IMR-90 (cell line): ENCODE data around the gene SYNM. TPM values are rescaled to one million over a fixed set of nuclear protein-coding genes. Genes with fewer than 3 reads are reported as not detected.

Experiments used
- ATAC-seq: fragments of 200-7000 bp; cut with Tn5 transposase; 2 replicates; pipeline ENCODE4 v1.9.1; 2020; ENCODE audit warnings: low read depth, mild to moderate bottlenecking, moderate library complexity
- BruUV-seq: library from RNA; stranded (reverse); fragments of 400-500 nt; replicated peaks from 2 replicates; lab custom pipeline; 2021; lab: Mats Ljungman, UMichigan
- CTCF ChIA-PET: fragments of 300-600 bp; formaldehyde crosslinking; extraction: SDS; loops from one replicate; lab custom pipeline; 2021; ENCODE audit warnings: antibody characterized with exemption; lab: Yijun Ruan, JAX
- POLR2A ChIA-PET: fragments of 300-600 bp; sonication (Branson Sonifier 250); formaldehyde crosslinking; loops from one replicate; lab custom pipeline; 2022; ENCODE audit warnings: antibody characterized with exemption; ENCODE audit not compliant: unreplicated experiment; lab: Charles Lee
- DNase-seq: peaks from one replicate; pipeline ENCODE4 v3.0.0; 2013
- H2AFZ ChIP-seq: replicated peaks from 2 replicates; pipeline ENCODE3; 2013; ENCODE audit warnings: low read length, mild to moderate bottlenecking; ENCODE audit not compliant: poor library complexity
- H2AK5ac ChIP-seq: 2 replicates; pipeline ENCODE4 v1.6.1; 2013; ENCODE audit warnings: low read depth, low read length, inconsistent platforms
- H2AK9ac ChIP-seq: replicated peaks from 2 replicates; pipeline ENCODE3; 2013; ENCODE audit warnings: mild to moderate bottlenecking, low read depth, low read length, moderate library complexity; ENCODE audit not compliant: poor library complexity
- H2BK120ac ChIP-seq: 2 replicates; pipeline ENCODE4 v1.6.1; 2013; ENCODE audit warnings: low read depth, low read length, inconsistent platforms
- H2BK15ac ChIP-seq: 3 replicates; pipeline ENCODE4 v1.6.1; 2013; ENCODE audit warnings: low read depth, low read length, inconsistent platforms
- H2BK20ac ChIP-seq: 2 replicates; pipeline ENCODE4 v1.6.1; 2013; ENCODE audit warnings: low read depth, mild to moderate bottlenecking, inconsistent platforms, low read length, moderate library complexity
- H2BK5ac ChIP-seq: 2 replicates; pipeline ENCODE4 v1.6.1; 2013; ENCODE audit warnings: mild to moderate bottlenecking, low read depth, low read length, inconsistent platforms; ENCODE audit not compliant: poor library complexity, severe bottlenecking
- H3K14ac ChIP-seq: replicated peaks from 2 replicates; pipeline ENCODE4 v1.6.1; 2013; ENCODE audit warnings: low read depth, low read length, inconsistent platforms
- H3K18ac ChIP-seq: 2 replicates; pipeline ENCODE4 v1.6.1; 2013; ENCODE audit warnings: low read depth, low read length, control low read depth
- H3K23ac ChIP-seq: 2 replicates; pipeline ENCODE4 v1.6.1; 2013; ENCODE audit warnings: low read depth, low read length, inconsistent platforms
- H3K27ac ChIP-seq: 2 replicates; pipeline ENCODE4 v1.5.1; 2013; ENCODE audit warnings: mild to moderate bottlenecking, control low read depth, low read length; ENCODE audit not compliant: insufficient read depth
- H3K27me3 ChIP-seq: 2 replicates; pipeline ENCODE4 v1.6.1; 2013; ENCODE audit warnings: low read length; ENCODE audit not compliant: control insufficient read depth, insufficient read depth
- H3K36me3 ChIP-seq: 2 replicates; pipeline ENCODE4 v1.6.1; 2013; ENCODE audit warnings: low read length, mixed read lengths; ENCODE audit not compliant: control insufficient read depth, insufficient read depth
- H3K4ac ChIP-seq: 2 replicates; pipeline ENCODE4 v1.6.1; 2013; ENCODE audit warnings: low read depth, low read length, inconsistent platforms
- H3K4me1 ChIP-seq: 2 replicates; pipeline ENCODE4 v1.6.1; 2013; ENCODE audit warnings: low read length, mixed read lengths; ENCODE audit not compliant: control insufficient read depth, insufficient read depth
- H3K4me2 ChIP-seq: 2 replicates; pipeline ENCODE4 v1.6.1; 2013; ENCODE audit warnings: low read depth, mild to moderate bottlenecking, control low read depth, low read length, moderate library complexity
- H3K4me3 ChIP-seq: 2 replicates; pipeline ENCODE4 v1.5.1; 2013; ENCODE audit warnings: low read depth, mild to moderate bottlenecking, control low read depth, low read length, moderate library complexity; ENCODE audit not compliant: insufficient read depth
- H3K56ac ChIP-seq: 2 replicates; pipeline ENCODE4 v1.6.1; 2013; ENCODE audit warnings: low read length, inconsistent platforms; ENCODE audit not compliant: insufficient read depth; ENCODE audit errors: extremely low read depth
- H3K79me1 ChIP-seq, 2 experiments: 2 replicates each; pipeline ENCODE4 v1.6.1; 2013; ENCODE audit warnings: low read length in 2 of 2, inconsistent platforms in 1 of 2, low read depth in 1 of 2
- H3K9ac ChIP-seq: 2 replicates; pipeline ENCODE4 v1.6.1; 2013; ENCODE audit warnings: low read depth, low read length, control low read depth
- H3K9me1 ChIP-seq: 2 replicates; pipeline ENCODE4 v1.6.1; 2013; ENCODE audit warnings: low read length, inconsistent platforms; ENCODE audit not compliant: insufficient read depth
- H3K9me3 ChIP-seq: 2 replicates; pipeline ENCODE4 v1.6.1; 2013; ENCODE audit warnings: low read length; ENCODE audit not compliant: control insufficient read depth, insufficient read depth
- H4K20me1 ChIP-seq: 2 replicates; pipeline ENCODE4 v1.6.1; 2013; ENCODE audit warnings: low read length, inconsistent platforms; ENCODE audit not compliant: insufficient read depth
- H4K5ac ChIP-seq: 2 replicates; pipeline ENCODE4 v1.6.1; 2013; ENCODE audit warnings: mild to moderate bottlenecking, low read depth, low read length, control low read depth
- H4K8ac ChIP-seq, 2 experiments: 2 replicates each; pipeline ENCODE4 v1.6.1; 2013; ENCODE audit warnings: low read depth in 2 of 2, low read length in 2 of 2, control low read depth in 1 of 2, inconsistent platforms in 1 of 2
- H4K91ac ChIP-seq: 2 replicates; pipeline ENCODE4 v1.6.1; 2013; ENCODE audit warnings: low read depth, low read length, inconsistent platforms; ENCODE audit not compliant: insufficient read depth
- CEBPB ChIP-seq: IDR thresholded peaks from 2 replicates; pipeline ENCODE4 v1.6.1; 2012; ENCODE audit warnings: low read depth, low read length, improper control_type of control experiment
- RCOR1 ChIP-seq: IDR thresholded peaks from 2 replicates; pipeline ENCODE4 v1.6.1; 2012; ENCODE audit warnings: mild to moderate bottlenecking, low read length, improper control_type of control experiment; ENCODE audit not compliant: insufficient replicate concordance
- WGBS, 2 experiments: methylation state at CpG; one replicate each; pipeline versions ENCODE4 v1.1.5 to v1.1.7; 2013; ENCODE audit warnings: missing lambda C conversion rate in 2 of 2; ENCODE audit not compliant: insufficient read length in 1 of 2; ENCODE audit errors: extremely low coverage in 2 of 2; 5-methylcytosine and 5-hydroxymethylcytosine counted together
- dilution Hi-C: fragments of 300-500 bp; cut with HindIII; formaldehyde crosslinking; loops from one replicate; pipeline ENCODE4 v1.14.3; 2018; ENCODE audit warnings: low sequenced_read_pairs; ENCODE audit not compliant: unreplicated experiment
- in situ Hi-C: fragments of 300-500 bp; cut with MboI; formaldehyde crosslinking; loops from 3 replicates; pipeline ENCODE4 v1.14.3; 2019; ENCODE audit warnings: low sequenced_read_pairs, inconsistent platforms, mixed read lengths
- intact Hi-C: fragments of 100-400 bp; cut with micrococcal nuclease; formaldehyde crosslinking; loops from 2 replicates; pipeline ENCODE4 v1.10.0; 2022
- polyA plus RNA-seq, 3 experiments: library from polyadenylated mRNA; depleted of rRNA; stranded (reverse); fragments of >200 nt; gene quantifications; 2 replicates each; pipeline ENCODE4 v1.2.3, GENCODE V29; 2012; ENCODE audit warnings: low replicate concordance in 1 of 3
- total RNA-seq: library from RNA; depleted of rRNA; stranded (reverse); fragments of >200 nt; gene quantifications from 2 replicates; pipeline ENCODE4 v1.2.3, GENCODE V29; 2012

The SYNM gene
- total and polyA plus RNA-seq, 2 of the 4 experiments (the other 2 are of a cell fraction), result 2.1 to 3.4 TPM

- Histone ChIP-seq H2AK5ac (no peak overlapping the region), H3K14ac (no peak overlapping the region), H3K4me3 (no peak overlapping the region), H2AK9ac (no peak overlapping the region), H3K4me1 (peaks cover 4% of the 10 kb centered on the region), H3K9me3 (no peaks in the 10 kb centered on the region), H3K9ac (no peak overlapping the region), H3K18ac (no peak overlapping the region), H3K23ac (no peak overlapping the region), H3K27ac (no peak overlapping the region), H2BK5ac (no peak overlapping the region), H3K4me2 (no peak overlapping the region), H4K5ac (no peak overlapping the region), H3K9me1 (peaks cover 11% of the 10 kb centered on the region), H3K79me1 (peaks cover 0 to 3% of the 10 kb centered on the region in 2 experiments; a peak in 1 of 4 replicates), H3K27me3 (no peaks in the 10 kb centered on the region), H3K56ac (no peak overlapping the region), H2BK120ac (no peak overlapping the region), H2BK20ac (no peak overlapping the region), H4K91ac (no peak overlapping the region), H4K8ac (no peak overlapping the region), H3K4ac (no peak overlapping the region), H3K36me3 (peaks cover 5% of the 10 kb centered on the region), H4K20me1 (no peaks in the 10 kb centered on the region), H2AFZ (no peak overlapping the region), H2BK15ac (no peak overlapping the region)
- POLR2A ChIA-PET, result no interaction called here
- DNase-seq, result no peak
- CTCF ChIA-PET, result interaction anchor here (0.9 kb wide), 1 partner anchor 10 kb away, joined by 3 read pairs; no protein-coding TSS in a partner anchor
- no TSS peak for BruUV-seq
- 100% methylated on average over 1 of the region's 3 CpGs; no CpG with 5 or more reads in 1 of the 2 experiments for WGBS, 2 experiments
- dilution Hi-C loops (no loop called here), in situ Hi-C loops (no loop called here), intact Hi-C loops (no loop called here)
- ATAC-seq, result no peak
- TF ChIP-seq RCOR1 (no peak), CEBPB (no peak)
Measured at GRCh38 chr15:99180086-99180963, 75.4 kb downstream of the SYNM start.
